ENCODE data around the gene CHL1. TPM values are rescaled to one million over a fixed set of nuclear protein-coding genes. Genes with fewer than 3 reads are reported as not detected.

Gene CHL1
- total and polyA plus RNA-seq, 2 of the 8 experiments (the other 6 are each of a cell fraction or from before 2014, with no cell fraction given): 0.05 to 0.99 TPM

- TF ChIP-seq PHF8 (conservative IDR thresholded peaks at IDR 0.05; ENCODE audit: low read depth, low read length) (no peak), SAP30 (IDR thresholded peaks at IDR 0.05; ENCODE audit: insufficient read depth, insufficient replicate concordance, low read length) (no peak)
Observed at GRCh38 chr3:264394-265156, 68.0 kb downstream of the CHL1 start (continued).
